ENCODE data around the gene EMP1. TPM values are rescaled to one million over a fixed set of nuclear protein-coding genes. Genes with fewer than 3 reads are reported as not detected.
A peak's percentile ranks its signal among the peaks of the same experiment; 100 is the strongest.

The EMP1 gene
- total RNA-seq, 2 experiments from 2014 or later: 54.4 to 57.3 TPM

- POLR2A ChIA-PET: no interaction called here
- CTCF ChIA-PET: interaction anchor here (1.6 to 2.4 kb wide), 2 partner anchors 48 kb away, joined by 12 to 13 read pairs; no protein-coding TSS in a partner anchor
- Mint-ChIP-seq H3K27me3 (no peaks in the 10 kb centered on the region), H3K4me1 (ENCODE audit: low read depth) (peaks cover 25% of the 10 kb centered on the region), H3K9me3 (no peaks in the 10 kb centered on the region), H3K4me3 (no peak overlapping the region), H3K36me3 (no peaks in the 10 kb centered on the region), H3K27ac (no peak overlapping the region)
- DNase-seq: no peak
- intact Hi-C loops (cut with micrococcal nuclease): loop anchor here (2.0 kb wide), 1 partner anchor 15 kb away; no protein-coding TSS in a partner anchor
Observed at GRCh38 chr12:13163868-13164635, 32.5 kb upstream of the EMP1 start.

DNA sequence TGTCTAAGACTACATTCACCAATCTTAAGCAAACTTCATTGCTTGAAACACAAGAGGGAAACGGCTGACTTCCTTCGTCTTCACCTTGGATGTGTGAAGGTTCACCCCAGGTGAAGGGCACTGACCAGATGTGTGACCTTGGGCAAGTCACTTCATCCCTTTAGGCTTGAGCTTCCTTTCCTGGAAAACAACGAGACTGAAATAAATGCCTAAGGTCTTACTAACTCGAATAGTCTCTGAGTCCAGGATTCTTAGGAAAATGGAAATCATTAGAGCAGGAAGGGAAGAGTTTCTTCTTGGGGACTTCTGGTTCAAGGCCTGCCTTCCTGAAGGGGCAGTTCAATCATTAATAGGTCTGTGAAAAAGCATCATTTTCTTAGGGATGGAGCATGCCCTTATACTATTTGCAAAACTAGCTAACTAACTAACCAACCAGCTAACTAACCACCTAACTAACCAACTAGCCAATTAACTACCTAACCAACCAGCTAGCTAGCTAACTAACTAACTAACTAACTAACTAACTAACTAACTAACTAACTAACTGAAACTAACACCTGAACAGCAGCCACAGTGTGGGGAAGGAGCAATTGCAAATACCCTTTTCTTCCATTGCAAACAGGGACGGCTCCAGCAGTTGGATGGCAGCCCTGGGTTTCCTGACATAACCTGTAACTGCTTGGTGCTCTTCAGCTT lies 31.5 kb upstream of the EMP1 start:
- Mint-ChIP-seq H3K27ac (peak overlapping the region; percentile 52), H3K4me3 (no peak overlapping the region), H3K36me3 (no peaks in the 10 kb centered on the region), H3K4me1 (ENCODE audit: low read depth) (peaks cover 25% of the 10 kb centered on the region), H3K9me3 (no peaks in the 10 kb centered on the region), H3K27me3 (peaks cover 3% of the 10 kb centered on the region)
- no peak for DNase-seq
- ChIA-PET CTCF (interaction anchor here (0.7 to 1.6 kb wide), 4 partner anchors 9 to 62 kb away, joined by 3 to 13 read pairs (median 4); no protein-coding TSS in a partner anchor), POLR2A (interaction anchor here (0.6 to 0.9 kb wide), 2 partner anchors 8 to 31 kb away, joined by 3 read pairs; partner anchors contain the start of gene EMP1)
- intact Hi-C loops (cut with micrococcal nuclease): loop anchor here (1.0 to 2.0 kb wide), 5 partner anchors 8 to 62 kb away; partner anchors contain the start of genes EMP1 and GSG1

- intact Hi-C loops (cut with micrococcal nuclease): loop anchor here (1.0 to 2.0 kb wide), 5 partner anchors 8 to 62 kb away; partner anchors contain the start of genes EMP1 and GSG1
- Mint-ChIP-seq H3K36me3 (no peaks in the 10 kb centered on the region), H3K27ac (peak overlapping the region; percentile 52), H3K9me3 (no peaks in the 10 kb centered on the region), H3K4me1 (ENCODE audit: low read depth) (peaks cover 25% of the 10 kb centered on the region), H3K4me3 (no peak overlapping the region), H3K27me3 (peaks cover 5% of the 10 kb centered on the region)
- CTCF ChIA-PET: interaction anchor here (0.7 to 1.6 kb wide), 4 partner anchors 8 to 63 kb away, joined by 3 to 13 read pairs (median 4); no protein-coding TSS in a partner anchor
- DNase-seq: peak; percentile 92
- POLR2A ChIA-PET: interaction anchor here (0.6 to 0.9 kb wide), 2 partner anchors 8 to 31 kb away, joined by 3 read pairs; partner anchors contain the start of gene EMP1
Observed at GRCh38 chr12:13165617-13166041, 30.9 kb upstream of the EMP1 start.

- POLR2A ChIA-PET: no interaction called here
- intact Hi-C loops (cut with micrococcal nuclease): no loop called here
- Mint-ChIP-seq H3K36me3 (no peaks in the 10 kb centered on the region), H3K4me1 (ENCODE audit: low read depth) (peaks cover 25% of the 10 kb centered on the region), H3K9me3 (no peaks in the 10 kb centered on the region), H3K4me3 (no peak overlapping the region), H3K27ac (no peak overlapping the region), H3K27me3 (peaks cover 7% of the 10 kb centered on the region)
- CTCF ChIA-PET: no interaction called here
- no peak for DNase-seq
Observed at GRCh38 chr12:13167226-13167625, 29.3 kb upstream of the EMP1 start.

DNA sequence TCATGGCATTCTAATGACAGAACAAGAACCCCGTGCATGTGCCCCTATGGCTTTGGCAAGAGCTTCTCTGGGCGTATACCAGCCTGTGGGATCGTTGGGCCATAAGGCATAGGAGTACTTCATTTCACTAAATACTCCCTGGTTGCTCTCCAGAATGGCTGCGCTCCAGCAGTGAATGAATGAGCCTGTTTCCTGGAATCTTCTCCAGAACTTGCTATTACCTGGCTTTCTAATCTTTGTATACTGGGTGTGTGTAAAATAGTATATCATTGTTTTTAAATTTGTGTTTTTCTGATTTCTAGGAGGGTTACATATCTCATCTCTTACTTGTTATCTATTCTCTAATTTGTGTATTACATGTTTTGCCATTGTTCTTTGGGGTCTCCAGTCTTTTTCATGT lies 28.6 kb upstream of the EMP1 start:
- H3K9me3 Mint-ChIP-seq: no peaks in the 10 kb centered on the region
- H3K4me3 Mint-ChIP-seq: no peak overlapping the region
- no peak overlapping the region for H3K27ac Mint-ChIP-seq
- ChIA-PET POLR2A (no interaction called here), CTCF (no interaction called here)
- intact Hi-C loops (cut with micrococcal nuclease): no loop called here
- no peaks in the 10 kb centered on the region for H3K36me3 Mint-ChIP-seq
- DNase-seq: no peak
- H3K4me1 Mint-ChIP-seq (ENCODE audit: low read depth): peaks cover 30% of the 10 kb centered on the region
- peaks cover 13% of the 10 kb centered on the region for H3K27me3 Mint-ChIP-seq

DNA sequence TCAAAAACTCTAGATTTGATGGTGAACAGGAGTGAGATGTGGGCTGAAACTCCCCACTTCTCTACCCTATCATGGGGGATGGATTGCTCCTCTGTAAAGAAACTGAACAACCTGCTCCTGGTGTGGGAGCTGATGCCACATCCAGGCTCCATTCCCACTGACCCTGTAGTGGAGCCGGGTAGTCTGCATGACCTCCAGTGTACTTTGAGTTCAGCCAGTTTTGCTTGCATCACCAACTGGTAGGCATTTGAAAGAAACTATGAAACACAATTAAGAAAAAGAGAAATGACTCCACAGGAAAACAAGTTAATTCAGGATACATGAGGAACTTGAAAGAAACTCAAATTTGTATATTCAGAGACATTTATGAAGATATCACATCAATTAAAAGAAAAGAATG lies 27.3 kb upstream of the EMP1 start:
- Mint-ChIP-seq H3K9me3 (no peaks in the 10 kb centered on the region), H3K36me3 (no peaks in the 10 kb centered on the region), H3K4me1 (ENCODE audit: low read depth) (peaks cover 42% of the 10 kb centered on the region), H3K27me3 (peaks cover 16% of the 10 kb centered on the region), H3K27ac (no peak overlapping the region), H3K4me3 (no peak overlapping the region)
- intact Hi-C loops (cut with micrococcal nuclease): no loop called here
- no peak for DNase-seq
- ChIA-PET CTCF (no interaction called here), POLR2A (no interaction called here)

DNA sequence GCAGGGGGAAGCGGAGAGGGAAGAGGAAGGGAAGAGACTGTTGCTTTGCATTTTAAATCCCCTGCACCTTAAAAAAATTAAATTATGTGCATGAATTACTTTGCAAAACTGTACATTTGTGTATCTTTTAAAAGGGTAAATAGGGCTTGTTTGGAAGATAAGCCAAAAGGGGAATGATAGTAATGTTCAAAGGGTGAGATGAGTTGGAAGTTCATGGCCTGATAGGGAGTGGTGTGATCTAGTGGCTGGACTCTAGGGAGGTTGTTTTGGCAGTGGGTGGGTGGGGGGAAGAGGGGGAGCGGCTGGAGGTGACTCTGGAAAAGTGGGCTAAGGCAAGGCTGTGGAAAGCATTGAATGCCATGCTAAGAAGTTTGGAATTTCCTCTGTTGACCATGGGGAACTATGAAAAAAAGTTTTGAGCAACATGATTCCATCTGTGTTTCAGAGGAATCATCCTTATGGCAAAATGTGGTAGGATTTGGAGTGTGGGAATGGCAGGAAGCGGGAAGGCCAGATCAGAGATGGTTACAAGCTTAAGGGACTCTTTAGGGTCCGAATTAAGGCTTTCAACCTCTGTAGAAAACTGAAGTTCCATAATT lies 25.5 kb upstream of the EMP1 start:
- Mint-ChIP-seq H3K27ac (no peak overlapping the region), H3K4me1 (ENCODE audit: low read depth) (peaks cover 28% of the 10 kb centered on the region), H3K36me3 (no peaks in the 10 kb centered on the region), H3K4me3 (no peak overlapping the region), H3K27me3 (peaks cover 16% of the 10 kb centered on the region), H3K9me3 (no peaks in the 10 kb centered on the region)
- ChIA-PET POLR2A (no interaction called here), CTCF (no interaction called here)
- intact Hi-C loops (cut with micrococcal nuclease): no loop called here
- no peak for DNase-seq

- POLR2A ChIA-PET: no interaction called here
- no peaks in the 10 kb centered on the region for H3K9me3 Mint-ChIP-seq
- no peaks in the 10 kb centered on the region for H3K36me3 Mint-ChIP-seq
- CTCF ChIA-PET: interaction anchor here (1.7 kb wide), 1 partner anchor 13 kb away, joined by 3 read pairs; no protein-coding TSS in a partner anchor
- no peak for DNase-seq
- peaks cover 21% of the 10 kb centered on the region for H3K27me3 Mint-ChIP-seq
- intact Hi-C loops (cut with micrococcal nuclease): no loop called here
- peaks cover 19% of the 10 kb centered on the region for H3K4me1 Mint-ChIP-seq (ENCODE audit: low read depth)
- H3K4me3 Mint-ChIP-seq: no peak overlapping the region
- no peak overlapping the region for H3K27ac Mint-ChIP-seq
Observed at GRCh38 chr12:13171921-13172859, 24.3 kb upstream of the EMP1 start.

GRCh38 chr12:13173012-13173932 lies 23.3 kb upstream of the EMP1 start:
- H3K27me3 Mint-ChIP-seq: peaks cover 21% of the 10 kb centered on the region
- H3K4me3 Mint-ChIP-seq: no peak overlapping the region
- CTCF ChIA-PET: interaction anchor here (0.6 to 1.7 kb wide), 3 partner anchors 8 to 72 kb away, joined by 3 read pairs; no protein-coding TSS in a partner anchor

DNA sequence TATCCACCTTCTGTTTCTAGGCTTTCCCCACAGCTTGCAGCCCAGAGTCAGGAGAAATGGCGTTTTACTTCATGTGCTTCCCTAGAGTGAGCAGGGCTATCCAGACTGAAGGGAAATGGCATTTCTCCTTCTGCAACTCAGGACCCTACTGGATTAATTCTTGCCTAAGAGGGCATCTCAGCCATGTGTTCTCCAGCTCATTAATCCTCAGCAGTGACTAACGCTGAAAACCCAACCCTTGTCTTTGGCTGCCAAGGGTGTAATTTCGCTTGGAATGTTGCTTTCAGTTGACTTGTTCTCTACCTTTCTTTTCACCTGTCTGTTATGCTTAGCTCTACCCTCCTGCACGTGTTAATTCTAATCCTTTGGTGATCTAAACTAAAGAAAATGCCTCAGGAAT lies 21.0 kb upstream of the EMP1 start:
- DNase-seq: no peak
- no peak overlapping the region for H3K4me3 Mint-ChIP-seq
- H3K36me3 Mint-ChIP-seq: no peaks in the 10 kb centered on the region
- H3K9me3 Mint-ChIP-seq: no peaks in the 10 kb centered on the region
- ChIA-PET CTCF (no interaction called here), POLR2A (no interaction called here)
- peaks cover 34% of the 10 kb centered on the region for H3K4me1 Mint-ChIP-seq (ENCODE audit: low read depth)
- no peak overlapping the region for H3K27ac Mint-ChIP-seq
- peaks cover 17% of the 10 kb centered on the region for H3K27me3 Mint-ChIP-seq
- intact Hi-C loops (cut with micrococcal nuclease): no loop called here

More at GRCh38 chr12:13173012-13173932, 23.3 kb upstream of the EMP1 start:
- H3K36me3 Mint-ChIP-seq: no peaks in the 10 kb centered on the region
- H3K27ac Mint-ChIP-seq: no peak overlapping the region
- POLR2A ChIA-PET: interaction anchor here (0.7 to 0.9 kb wide), 2 partner anchors 8 to 23 kb away, joined by 3 to 6 read pairs; partner anchors contain the start of gene EMP1
- no peaks in the 10 kb centered on the region for H3K9me3 Mint-ChIP-seq
- intact Hi-C loops (cut with micrococcal nuclease): loop anchor here (1.0 kb wide), 3 partner anchors 8 to 70 kb away; partner anchors contain the start of genes EMP1 and GSG1
- peak; percentile 78 for DNase-seq
- peaks cover 19% of the 10 kb centered on the region for H3K4me1 Mint-ChIP-seq (ENCODE audit: low read depth)

Data from activated CD4-positive, alpha-beta memory T cell treated with anti-CD3 and anti-CD28 coated beads for 36 hours (primary cell).